ENCODE measurements around the gene WWC2.

- TF ChIP-seq CTCF (IDR thresholded peaks at IDR 0.05; ENCODE audit: borderline replicate concordance, extremely low read depth, low read length, poor library complexity, severe bottlenecking) (no peak), EZH2 (IDR thresholded peaks at IDR 0.05; ENCODE audit: borderline replicate concordance, low read depth, low read length, severe bottlenecking) (no peak)
Observed at GRCh38 chr4:183284258-183284785, 185.3 kb downstream of the WWC2 start.
